AG04450 (cell line): ENCODE results near the gene UACA. TPM values are rescaled to one million over a fixed set of nuclear protein-coding genes. Genes with fewer than 3 reads are reported as not detected.

Experiments
- CTCF ChIA-PET: fragments of 300-600, 350-600 bp; formaldehyde crosslinking; extraction: SDS; loops from one replicate; lab custom pipeline; 2022; ENCODE audit warnings: antibody characterized with exemption, inconsistent platforms; lab: Charles Lee
- POLR2A ChIA-PET: fragments of 350-600 bp; formaldehyde crosslinking; extraction: SDS; loops from one replicate; lab custom pipeline; 2021; ENCODE audit warnings: antibody characterized with exemption, inconsistent platforms; lab: Yijun Ruan, JAX
- DNase-seq: peaks from one replicate; pipeline ENCODE4 v3.0.0-alpha.2; 2011; ENCODE audit warnings: low read depth, low spot score
- H3K27ac ChIP-seq: one replicate; pipeline ENCODE4 v1.5.1; 2012; ENCODE audit warnings: low read depth, low read length, control low read depth
- H3K27me3 ChIP-seq: one replicate; pipeline ENCODE4 v1.6.0; 2012; ENCODE audit warnings: low read length; ENCODE audit not compliant: control insufficient read depth, insufficient read depth
- H3K4me3 ChIP-seq: 2 replicates; pipeline ENCODE4 v1.5.1; 2011; ENCODE audit warnings: mild to moderate bottlenecking, low read depth, low read length, control low read depth
- H3K9me3 ChIP-seq: 2 replicates; pipeline ENCODE4 v1.5.1; 2012; ENCODE audit warnings: low read length; ENCODE audit not compliant: control insufficient read depth, insufficient read depth
- CTCF ChIP-seq: IDR thresholded peaks from 2 replicates; pipeline ENCODE4 v1.5.1; 2011; ENCODE audit warnings: low read depth, low read length, control low read depth, inconsistent platforms
- polyA plus RNA-seq: library from polyadenylated mRNA; depleted of rRNA; stranded (reverse); fragments of >200 nt; gene quantifications from 2 replicates; pipeline ENCODE4 v1.2.3, GENCODE V29; 2011

Gene UACA
- polyA plus RNA-seq, 1 experiment: 134 TPM

GRCh38 chr15:70786996-70787395 is 23.6 kb upstream of the UACA start:
- H3K27ac ChIP-seq: no peak overlapping the region
- CTCF ChIA-PET: no interaction called here
- POLR2A ChIA-PET: no interaction called here

GRCh38 chr15:70783610-70784022 is 20.3 kb upstream of the UACA start:
- Histone ChIP-seq H3K4me3 (no peak overlapping the region), H3K27ac (no peak overlapping the region), H3K9me3 (no peaks in the 10 kb centered on the region), H3K27me3 (no peaks in the 10 kb centered on the region)
- ChIA-PET CTCF (interaction anchor here (2.5 kb wide), 1 partner anchor 28 kb away, joined by 9 read pairs; no protein-coding TSS in a partner anchor), POLR2A (interaction anchor here (0.6 to 1.1 kb wide), 3 partner anchors 11 to 16 kb away, joined by 4 to 5 read pairs (median 4); no protein-coding TSS in a partner anchor)
- no peak for DNase-seq
- no peak for TF ChIP-seq CTCF

More at GRCh38 chr15:70786996-70787395, 23.6 kb upstream of the UACA start:
- H3K27me3 ChIP-seq: no peaks in the 10 kb centered on the region
- no peak for TF ChIP-seq CTCF
- DNase-seq: no peak
- H3K9me3 ChIP-seq: no peaks in the 10 kb centered on the region
- H3K4me3 ChIP-seq: no peak overlapping the region

- no peaks in the 10 kb centered on the region for H3K27me3 ChIP-seq
- no peak overlapping the region for H3K27ac ChIP-seq
- ChIA-PET POLR2A (interaction anchor here (0.6 to 1.1 kb wide), 4 partner anchors 12 to 36 kb away, joined by 4 to 5 read pairs (median 4); no protein-coding TSS in a partner anchor), CTCF (no interaction called here)
- H3K9me3 ChIP-seq: no peaks in the 10 kb centered on the region
- no peak overlapping the region for H3K4me3 ChIP-seq
- DNase-seq: no peak
- no peak for TF ChIP-seq CTCF
These were observed 19.7 kb upstream of the UACA start for GRCh38 chr15:70783041-70783440.

GRCh38 chr15:70781236-70781635 is 17.9 kb upstream of the UACA start:
- H3K9me3 ChIP-seq: no peaks in the 10 kb centered on the region
- H3K27ac ChIP-seq: peak overlapping the region; percentile 21
- POLR2A ChIA-PET: no interaction called here
- TF ChIP-seq CTCF: no peak
- H3K4me3 ChIP-seq: no peak overlapping the region
- CTCF ChIA-PET: no interaction called here
- no peaks in the 10 kb centered on the region for H3K27me3 ChIP-seq
- DNase-seq: no peak

- peak overlapping the region; percentile 92 for H3K27ac ChIP-seq
- H3K4me3 ChIP-seq: peak overlapping the region; percentile 42
- DNase-seq: peak; percentile 58
- no peaks in the 10 kb centered on the region for H3K27me3 ChIP-seq
- TF ChIP-seq CTCF: no peak
- ChIA-PET POLR2A (interaction anchor here (0.6 to 1.3 kb wide), 4 partner anchors 15 to 557 kb away, joined by 3 to 6 read pairs (median 3); partner anchors contain the start of gene UACA), CTCF (interaction anchor here (0.7 to 1.2 kb wide), 4 partner anchors 11 to 981 kb away, joined by 3 to 4 read pairs (median 4); no protein-coding TSS in a partner anchor)
- no peaks in the 10 kb centered on the region for H3K9me3 ChIP-seq
These were observed 15.1 kb upstream of the UACA start for GRCh38 chr15:70778258-70779076.
